ENCODE results near the gene FGD4. TPM values are rescaled to one million over a fixed set of nuclear protein-coding genes. Genes with fewer than 3 reads are reported as not detected.

The FGD4 gene
- total RNA-seq, 6 experiments from 2014 or later = 1.9 to 5.6 (median 4.8) TPM

DNA sequence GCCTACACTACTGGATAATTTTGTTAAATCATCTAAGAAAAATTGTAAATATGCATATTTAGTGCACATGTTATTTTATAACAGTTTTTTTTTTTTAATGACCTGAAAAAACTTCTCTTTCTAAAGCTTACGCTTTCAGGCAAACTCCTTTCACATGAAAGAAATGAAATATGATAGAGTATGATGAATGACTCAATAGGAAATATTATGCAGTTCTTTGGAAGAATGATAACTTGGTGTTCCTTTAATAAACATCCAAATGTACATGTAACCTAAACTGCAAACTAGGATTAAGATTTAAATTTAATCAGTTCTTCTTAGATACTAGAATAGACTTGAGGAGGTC, 136.6 kb downstream of the FGD4 start:
- no peaks in the 10 kb centered on the region for H3K36me3 Mint-ChIP-seq (ENCODE audit: low read depth)
- H3K9me3 Mint-ChIP-seq = no peaks in the 10 kb centered on the region
- H3K27me3 Mint-ChIP-seq (ENCODE audit: insufficient read depth) = no peaks in the 10 kb centered on the region
- H3K4me1 Mint-ChIP-seq (ENCODE audit: low read depth) = peaks cover 45% of the 10 kb centered on the region
- no peak for DNase-seq
- no peak for TF ChIP-seq CTCF (IDR thresholded peaks at IDR 0.05)
- 0 out of 2 replicates have a peak overlapping the region, but pooled peaks have one; percentile 77 for H3K27ac Mint-ChIP-seq
- peak overlapping the region; percentile 85 for H3K4me3 Mint-ChIP-seq

DNA sequence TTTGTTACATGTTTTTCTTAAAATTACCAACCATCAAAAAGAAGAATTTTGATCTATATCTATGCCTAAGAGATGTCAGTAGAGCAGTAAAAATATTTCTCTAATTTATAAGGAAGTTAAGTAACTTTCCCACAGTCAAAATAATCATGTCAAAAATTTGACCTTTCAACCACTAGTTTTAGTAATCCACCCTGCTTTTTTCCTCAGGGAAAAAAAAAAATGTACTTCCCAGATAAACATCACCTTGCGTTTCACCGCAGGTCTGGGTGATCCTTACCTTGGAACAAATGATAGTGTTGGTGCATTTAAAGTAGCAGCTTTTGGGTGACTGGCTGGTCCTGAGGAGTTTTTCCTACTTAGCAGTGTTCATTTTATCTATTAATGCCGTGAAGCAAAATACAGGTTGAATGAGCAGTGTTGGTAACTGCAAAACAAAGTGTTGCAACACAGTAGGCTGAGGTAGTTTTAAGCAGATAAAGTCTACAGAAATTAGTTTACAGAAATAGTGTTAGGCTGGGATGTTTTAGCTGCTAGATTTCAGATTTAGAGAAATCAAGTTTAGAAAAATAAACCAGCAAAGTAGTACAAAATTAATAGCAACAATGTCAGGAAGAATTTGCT, 142.5 kb downstream of the FGD4 start:
- Mint-ChIP-seq H3K27me3 (ENCODE audit: insufficient read depth) (peaks cover 2% of the 10 kb centered on the region), H3K4me3 (no peak overlapping the region), H3K4me1 (ENCODE audit: low read depth) (peaks cover 23% of the 10 kb centered on the region), H3K9me3 (no peaks in the 10 kb centered on the region), H3K27ac (no peak overlapping the region), H3K36me3 (ENCODE audit: low read depth) (no peaks in the 10 kb centered on the region)
- no peak for TF ChIP-seq CTCF (IDR thresholded peaks at IDR 0.05)
- no peak for DNase-seq

GRCh38 chr12:32542428-32543229, 143.3 kb downstream of the FGD4 start:
- no peak for TF ChIP-seq CTCF (IDR thresholded peaks at IDR 0.05)
- H3K36me3 Mint-ChIP-seq (ENCODE audit: low read depth) = no peaks in the 10 kb centered on the region
- no peaks in the 10 kb centered on the region for H3K9me3 Mint-ChIP-seq
- H3K27ac Mint-ChIP-seq = no peak overlapping the region
- no peak overlapping the region for H3K4me3 Mint-ChIP-seq
- no peak for DNase-seq
- peaks cover 16% of the 10 kb centered on the region for H3K4me1 Mint-ChIP-seq (ENCODE audit: low read depth)
- peaks cover 2% of the 10 kb centered on the region for H3K27me3 Mint-ChIP-seq (ENCODE audit: insufficient read depth)

DNA sequence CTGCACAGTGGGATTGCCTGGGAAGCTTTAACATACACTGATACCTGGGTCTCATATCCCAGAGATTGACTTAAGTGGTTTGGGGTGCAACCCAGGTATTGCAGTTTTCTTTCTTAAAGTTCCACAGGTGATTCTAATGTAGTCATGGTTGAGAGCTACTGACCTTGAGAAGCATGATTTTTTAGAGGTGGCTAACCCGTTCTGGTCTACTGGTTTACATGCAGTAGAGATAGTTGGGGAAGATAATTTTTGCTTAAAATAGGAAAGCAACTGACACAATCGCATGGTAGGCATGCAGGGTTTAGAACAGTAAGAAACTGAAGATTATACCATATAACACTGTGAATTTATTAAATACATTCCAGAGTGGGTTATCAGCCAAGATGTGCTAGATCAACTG, 145.5 kb downstream of the FGD4 start:
- no peaks in the 10 kb centered on the region for H3K36me3 Mint-ChIP-seq (ENCODE audit: low read depth)
- no peak overlapping the region for H3K4me3 Mint-ChIP-seq
- DNase-seq = no peak
- H3K27ac Mint-ChIP-seq = no peak overlapping the region
- H3K9me3 Mint-ChIP-seq = no peaks in the 10 kb centered on the region
- TF ChIP-seq CTCF (IDR thresholded peaks at IDR 0.05) = no peak
- H3K27me3 Mint-ChIP-seq (ENCODE audit: insufficient read depth) = peaks cover 2% of the 10 kb centered on the region
- peaks cover 36% of the 10 kb centered on the region for H3K4me1 Mint-ChIP-seq (ENCODE audit: low read depth)

DNA sequence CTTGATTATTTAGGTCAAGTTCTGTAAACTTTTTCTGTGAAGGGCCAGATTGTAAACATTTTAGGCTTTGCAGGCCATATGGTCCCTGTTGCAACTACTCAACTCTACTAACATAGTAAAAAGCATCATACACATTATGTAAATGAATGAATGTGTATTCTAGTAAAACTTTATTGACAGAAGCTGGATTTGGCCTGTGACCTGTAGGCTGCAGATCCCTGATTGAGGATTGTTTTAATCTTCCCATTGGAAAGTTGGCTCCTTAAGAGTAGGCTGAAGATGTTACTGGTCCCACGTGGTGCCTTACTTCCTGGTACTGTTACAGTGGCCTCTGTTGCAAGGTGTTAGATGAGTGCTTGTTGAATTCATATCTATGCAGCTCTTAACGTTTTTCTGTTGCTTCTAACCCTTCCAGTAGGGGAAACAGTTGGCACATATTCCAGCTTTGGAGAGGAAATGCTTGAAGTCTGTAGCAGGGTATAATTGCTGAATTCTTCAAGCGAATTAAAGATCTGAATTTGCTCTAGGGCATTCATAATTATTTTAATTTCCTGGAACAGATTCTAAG, 146.1 kb downstream of the FGD4 start:
- TF ChIP-seq CTCF (IDR thresholded peaks at IDR 0.05) = no peak
- DNase-seq = no peak
- Mint-ChIP-seq H3K36me3 (ENCODE audit: low read depth) (no peaks in the 10 kb centered on the region), H3K9me3 (no peaks in the 10 kb centered on the region), H3K27me3 (ENCODE audit: insufficient read depth) (peaks cover 2% of the 10 kb centered on the region), H3K4me1 (ENCODE audit: low read depth) (peaks cover 40% of the 10 kb centered on the region), H3K27ac (no peak overlapping the region), H3K4me3 (no peak overlapping the region)
